ENCODE data around the gene CFLAR. TPM values are rescaled to one million over a fixed set of nuclear protein-coding genes. Genes with fewer than 3 reads are reported as not detected.

CFLAR gene
- polyA plus RNA-seq, 1 of the 3 experiments (the other 2 are of a cell fraction), result 23.7 TPM

DNA sequence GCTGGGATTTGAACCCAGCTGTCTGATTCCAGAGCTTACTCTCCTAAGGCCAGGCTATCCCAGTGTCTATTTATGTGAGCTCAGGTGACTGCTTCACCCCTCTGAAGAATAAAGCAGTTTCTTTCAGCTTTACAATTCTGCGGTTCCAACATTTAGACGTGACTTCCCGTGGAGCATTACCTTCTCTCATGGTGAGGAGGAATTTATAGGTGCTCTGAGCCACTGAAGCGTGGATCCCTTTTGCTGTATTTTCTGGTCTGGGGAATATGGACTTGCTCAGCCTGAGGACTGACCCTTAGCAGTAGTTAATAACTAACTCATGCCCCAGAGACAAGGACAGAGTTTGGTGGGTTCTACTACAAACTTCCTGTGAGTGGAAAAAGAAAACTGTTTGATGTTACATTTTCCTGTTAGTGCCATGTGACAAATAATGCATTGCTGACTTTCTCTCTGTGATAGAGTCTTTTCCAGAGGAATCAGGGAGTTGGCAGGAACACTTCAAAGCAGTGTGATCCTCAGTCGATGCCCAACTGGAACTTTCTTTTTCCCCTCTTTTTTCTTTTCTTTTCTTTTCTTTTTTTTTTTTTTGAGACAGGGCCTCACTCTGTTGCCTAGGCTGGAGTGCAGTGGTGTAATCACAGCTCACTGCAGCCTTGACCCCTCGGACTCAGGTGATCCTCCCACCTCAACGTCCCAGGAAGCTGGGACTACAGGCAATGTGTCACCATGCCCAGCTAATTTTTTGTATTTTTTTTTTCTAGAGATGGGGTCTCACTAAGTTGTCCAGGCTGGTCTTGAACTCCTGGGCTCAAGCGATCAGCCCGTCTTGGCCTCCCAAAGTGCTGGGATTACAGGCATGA lies 88.9 kb downstream of the CFLAR start (continued):
- TF ChIP-seq, protein P1, sequence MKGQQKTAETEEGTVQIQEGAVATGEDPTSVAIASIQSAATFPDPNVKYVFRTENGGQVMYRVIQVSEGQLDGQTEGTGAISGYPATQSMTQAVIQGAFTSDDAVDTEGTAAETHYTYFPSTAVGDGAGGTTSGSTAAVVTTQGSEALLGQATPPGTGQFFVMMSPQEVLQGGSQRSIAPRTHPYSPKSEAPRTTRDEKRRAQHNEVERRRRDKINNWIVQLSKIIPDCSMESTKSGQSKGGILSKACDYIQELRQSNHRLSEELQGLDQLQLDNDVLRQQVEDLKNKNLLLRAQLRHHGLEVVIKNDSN (IDR thresholded peaks at IDR 0.05; ENCODE audit: borderline replicate concordance, low read depth), result no peak

DNA sequence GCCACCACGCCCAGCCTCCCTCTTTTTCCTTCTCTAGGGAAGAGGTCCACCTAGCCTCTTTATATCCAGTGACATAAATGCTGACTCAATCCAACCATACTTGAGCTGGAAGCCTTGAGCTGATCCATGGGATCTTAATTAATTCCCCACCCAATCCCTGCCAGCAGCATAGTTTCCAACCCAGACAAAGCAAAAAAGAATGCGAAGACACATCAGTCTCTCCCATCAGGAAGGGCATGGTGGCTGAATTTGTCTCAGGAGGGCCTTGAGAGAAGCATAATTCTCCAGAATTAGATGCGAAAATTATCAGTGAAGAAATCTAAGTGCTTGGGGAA lies 89.5 kb downstream of the CFLAR start:
- Histone ChIP-seq H3K9ac (no peak overlapping the region), H3K9me3 (no peaks in the 10 kb centered on the region), H3K4me3 (ENCODE audit: low read depth in 2 of 2, low read length in 1 of 2) (no peak overlapping the region), H3K4me1 (ENCODE audit: control insufficient read depth in 1 of 2, insufficient read depth in 2 of 2, low read depth in 1 of 2, low read length in 1 of 2) (peaks cover 0 to 5% of the 10 kb centered on the region in 2 experiments; a peak in 2 of 4 replicates), H3K9me2 (no peaks in the 10 kb centered on the region), H3K27me3 (ENCODE audit: insufficient read depth) (no peaks in the 10 kb centered on the region), H3K27ac (ENCODE audit: low read depth in 2 of 2, low read length in 1 of 2) (no peak overlapping the region), H2AFZ (ENCODE audit: low read depth) (peak overlapping the region; percentile 70; the same call in 1 of the 2 replicates), H4K20me1 (ENCODE audit: insufficient read depth) (no peaks in the 10 kb centered on the region), H3F3A (replicated peaks; ENCODE audit: insufficient read depth) (no peaks in the 10 kb centered on the region), H3K36me3 (replicated peaks in 1 of 2; ENCODE audit: control insufficient read depth in 1 of 2, insufficient read depth in 2 of 2, low read length in 1 of 2) (no peaks in the 10 kb centered on the region), H3K4me2 (no peak overlapping the region), H3K79me2 (ENCODE audit: insufficient read depth) (no peaks in the 10 kb centered on the region)
- ChIA-PET POLR2A (no interaction called here), CTCF (no interaction called here)
- 93% methylated on average over 3 of the region's 3 CpGs for WGBS (ENCODE audit: low lambda C conversion rate)
- DNase-seq, result no peak
- TF ChIP-seq, protein P2, sequence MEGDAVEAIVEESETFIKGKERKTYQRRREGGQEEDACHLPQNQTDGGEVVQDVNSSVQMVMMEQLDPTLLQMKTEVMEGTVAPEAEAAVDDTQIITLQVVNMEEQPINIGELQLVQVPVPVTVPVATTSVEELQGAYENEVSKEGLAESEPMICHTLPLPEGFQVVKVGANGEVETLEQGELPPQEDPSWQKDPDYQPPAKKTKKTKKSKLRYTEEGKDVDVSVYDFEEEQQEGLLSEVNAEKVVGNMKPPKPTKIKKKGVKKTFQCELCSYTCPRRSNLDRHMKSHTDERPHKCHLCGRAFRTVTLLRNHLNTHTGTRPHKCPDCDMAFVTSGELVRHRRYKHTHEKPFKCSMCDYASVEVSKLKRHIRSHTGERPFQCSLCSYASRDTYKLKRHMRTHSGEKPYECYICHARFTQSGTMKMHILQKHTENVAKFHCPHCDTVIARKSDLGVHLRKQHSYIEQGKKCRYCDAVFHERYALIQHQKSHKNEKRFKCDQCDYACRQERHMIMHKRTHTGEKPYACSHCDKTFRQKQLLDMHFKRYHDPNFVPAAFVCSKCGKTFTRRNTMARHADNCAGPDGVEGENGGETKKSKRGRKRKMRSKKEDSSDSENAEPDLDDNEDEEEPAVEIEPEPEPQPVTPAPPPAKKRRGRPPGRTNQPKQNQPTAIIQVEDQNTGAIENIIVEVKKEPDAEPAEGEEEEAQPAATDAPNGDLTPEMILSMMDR (IDR thresholded peaks at IDR 0.05), result no peak
- TF ChIP-seq MXI1 (IDR thresholded peaks at IDR 0.05; ENCODE audit: low read depth, low read length) (no peak), FOSL2 (IDR thresholded peaks at IDR 0.05; ENCODE audit: borderline replicate concordance, low read depth) (no peak), FOXM1 (IDR thresholded peaks at IDR 0.05; ENCODE audit: low read depth) (no peak), GABPA (IDR thresholded peaks at IDR 0.05; ENCODE audit: low read depth) (no peak), CHD2 (IDR thresholded peaks at IDR 0.05; ENCODE audit: low read length, partially characterized antibody) (no peak), RCOR1 (IDR thresholded peaks at IDR 0.05; ENCODE audit: low read length) (no peak), TAF1 (IDR thresholded peaks at IDR 0.05; ENCODE audit: borderline replicate concordance, low read depth, low read length) (no peak), EP300 (IDR thresholded peaks at IDR 0.05; ENCODE audit: borderline replicate concordance in 1 of 2, low read depth in 1 of 2, low read length in 1 of 2) (no peak), RFX5 (IDR thresholded peaks at IDR 0.05; ENCODE audit: low read length) (no peak), RXRA (IDR thresholded peaks at IDR 0.05; ENCODE audit: borderline replicate concordance, low read depth) (no peak), MEF2A (IDR thresholded peaks at IDR 0.05; ENCODE audit: borderline replicate concordance, low read depth) (no peak), TEAD4 (IDR thresholded peaks at IDR 0.05; ENCODE audit: borderline replicate concordance, insufficient read depth) (no peak)
- TF ChIP-seq, protein P3, sequence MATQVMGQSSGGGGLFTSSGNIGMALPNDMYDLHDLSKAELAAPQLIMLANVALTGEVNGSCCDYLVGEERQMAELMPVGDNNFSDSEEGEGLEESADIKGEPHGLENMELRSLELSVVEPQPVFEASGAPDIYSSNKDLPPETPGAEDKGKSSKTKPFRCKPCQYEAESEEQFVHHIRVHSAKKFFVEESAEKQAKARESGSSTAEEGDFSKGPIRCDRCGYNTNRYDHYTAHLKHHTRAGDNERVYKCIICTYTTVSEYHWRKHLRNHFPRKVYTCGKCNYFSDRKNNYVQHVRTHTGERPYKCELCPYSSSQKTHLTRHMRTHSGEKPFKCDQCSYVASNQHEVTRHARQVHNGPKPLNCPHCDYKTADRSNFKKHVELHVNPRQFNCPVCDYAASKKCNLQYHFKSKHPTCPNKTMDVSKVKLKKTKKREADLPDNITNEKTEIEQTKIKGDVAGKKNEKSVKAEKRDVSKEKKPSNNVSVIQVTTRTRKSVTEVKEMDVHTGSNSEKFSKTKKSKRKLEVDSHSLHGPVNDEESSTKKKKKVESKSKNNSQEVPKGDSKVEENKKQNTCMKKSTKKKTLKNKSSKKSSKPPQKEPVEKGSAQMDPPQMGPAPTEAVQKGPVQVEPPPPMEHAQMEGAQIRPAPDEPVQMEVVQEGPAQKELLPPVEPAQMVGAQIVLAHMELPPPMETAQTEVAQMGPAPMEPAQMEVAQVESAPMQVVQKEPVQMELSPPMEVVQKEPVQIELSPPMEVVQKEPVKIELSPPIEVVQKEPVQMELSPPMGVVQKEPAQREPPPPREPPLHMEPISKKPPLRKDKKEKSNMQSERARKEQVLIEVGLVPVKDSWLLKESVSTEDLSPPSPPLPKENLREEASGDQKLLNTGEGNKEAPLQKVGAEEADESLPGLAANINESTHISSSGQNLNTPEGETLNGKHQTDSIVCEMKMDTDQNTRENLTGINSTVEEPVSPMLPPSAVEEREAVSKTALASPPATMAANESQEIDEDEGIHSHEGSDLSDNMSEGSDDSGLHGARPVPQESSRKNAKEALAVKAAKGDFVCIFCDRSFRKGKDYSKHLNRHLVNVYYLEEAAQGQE (IDR thresholded peaks at IDR 0.05; ENCODE audit: low read depth, low read length), result no peak
- TF ChIP-seq, protein P4, sequence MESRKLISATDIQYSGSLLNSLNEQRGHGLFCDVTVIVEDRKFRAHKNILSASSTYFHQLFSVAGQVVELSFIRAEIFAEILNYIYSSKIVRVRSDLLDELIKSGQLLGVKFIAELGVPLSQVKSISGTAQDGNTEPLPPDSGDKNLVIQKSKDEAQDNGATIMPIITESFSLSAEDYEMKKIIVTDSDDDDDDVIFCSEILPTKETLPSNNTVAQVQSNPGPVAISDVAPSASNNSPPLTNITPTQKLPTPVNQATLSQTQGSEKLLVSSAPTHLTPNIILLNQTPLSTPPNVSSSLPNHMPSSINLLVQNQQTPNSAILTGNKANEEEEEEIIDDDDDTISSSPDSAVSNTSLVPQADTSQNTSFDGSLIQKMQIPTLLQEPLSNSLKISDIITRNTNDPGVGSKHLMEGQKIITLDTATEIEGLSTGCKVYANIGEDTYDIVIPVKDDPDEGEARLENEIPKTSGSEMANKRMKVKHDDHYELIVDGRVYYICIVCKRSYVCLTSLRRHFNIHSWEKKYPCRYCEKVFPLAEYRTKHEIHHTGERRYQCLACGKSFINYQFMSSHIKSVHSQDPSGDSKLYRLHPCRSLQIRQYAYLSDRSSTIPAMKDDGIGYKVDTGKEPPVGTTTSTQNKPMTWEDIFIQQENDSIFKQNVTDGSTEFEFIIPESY (IDR thresholded peaks at IDR 0.05; ENCODE audit: borderline replicate concordance, low read depth), result no peak
- TF ChIP-seq, protein P5, sequence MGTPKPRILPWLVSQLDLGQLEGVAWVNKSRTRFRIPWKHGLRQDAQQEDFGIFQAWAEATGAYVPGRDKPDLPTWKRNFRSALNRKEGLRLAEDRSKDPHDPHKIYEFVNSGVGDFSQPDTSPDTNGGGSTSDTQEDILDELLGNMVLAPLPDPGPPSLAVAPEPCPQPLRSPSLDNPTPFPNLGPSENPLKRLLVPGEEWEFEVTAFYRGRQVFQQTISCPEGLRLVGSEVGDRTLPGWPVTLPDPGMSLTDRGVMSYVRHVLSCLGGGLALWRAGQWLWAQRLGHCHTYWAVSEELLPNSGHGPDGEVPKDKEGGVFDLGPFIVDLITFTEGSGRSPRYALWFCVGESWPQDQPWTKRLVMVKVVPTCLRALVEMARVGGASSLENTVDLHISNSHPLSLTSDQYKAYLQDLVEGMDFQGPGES (IDR thresholded peaks at IDR 0.05; ENCODE audit: low read depth, low read length), result no peak
- TF ChIP-seq, protein P6, sequence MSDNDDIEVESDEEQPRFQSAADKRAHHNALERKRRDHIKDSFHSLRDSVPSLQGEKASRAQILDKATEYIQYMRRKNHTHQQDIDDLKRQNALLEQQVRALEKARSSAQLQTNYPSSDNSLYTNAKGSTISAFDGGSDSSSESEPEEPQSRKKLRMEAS (IDR thresholded peaks at IDR 0.05; ENCODE audit: low read depth), result no peak
- TF ChIP-seq, protein P7, sequence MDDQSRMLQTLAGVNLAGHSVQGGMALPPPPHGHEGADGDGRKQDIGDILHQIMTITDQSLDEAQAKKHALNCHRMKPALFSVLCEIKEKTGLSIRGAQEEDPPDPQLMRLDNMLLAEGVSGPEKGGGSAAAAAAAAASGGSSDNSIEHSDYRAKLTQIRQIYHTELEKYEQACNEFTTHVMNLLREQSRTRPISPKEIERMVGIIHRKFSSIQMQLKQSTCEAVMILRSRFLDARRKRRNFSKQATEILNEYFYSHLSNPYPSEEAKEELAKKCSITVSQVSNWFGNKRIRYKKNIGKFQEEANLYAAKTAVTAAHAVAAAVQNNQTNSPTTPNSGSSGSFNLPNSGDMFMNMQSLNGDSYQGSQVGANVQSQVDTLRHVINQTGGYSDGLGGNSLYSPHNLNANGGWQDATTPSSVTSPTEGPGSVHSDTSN (IDR thresholded peaks at IDR 0.05), result no peak

All from SK-N-SH (cell line).